NCI-H2171 (cell line): ENCODE measurements around the gene REV3L.
"Not testable (repeated sequence)": the region's sequence is repeated elsewhere in the genome, so short reads cannot be mapped to it uniquely, and the experiment has no call there.

Experiments used
- DNase-seq: peaks from one replicate; lab custom pipeline; 2025; lab: John Stamatoyannopoulos, UW

The REV3L gene

DNA sequence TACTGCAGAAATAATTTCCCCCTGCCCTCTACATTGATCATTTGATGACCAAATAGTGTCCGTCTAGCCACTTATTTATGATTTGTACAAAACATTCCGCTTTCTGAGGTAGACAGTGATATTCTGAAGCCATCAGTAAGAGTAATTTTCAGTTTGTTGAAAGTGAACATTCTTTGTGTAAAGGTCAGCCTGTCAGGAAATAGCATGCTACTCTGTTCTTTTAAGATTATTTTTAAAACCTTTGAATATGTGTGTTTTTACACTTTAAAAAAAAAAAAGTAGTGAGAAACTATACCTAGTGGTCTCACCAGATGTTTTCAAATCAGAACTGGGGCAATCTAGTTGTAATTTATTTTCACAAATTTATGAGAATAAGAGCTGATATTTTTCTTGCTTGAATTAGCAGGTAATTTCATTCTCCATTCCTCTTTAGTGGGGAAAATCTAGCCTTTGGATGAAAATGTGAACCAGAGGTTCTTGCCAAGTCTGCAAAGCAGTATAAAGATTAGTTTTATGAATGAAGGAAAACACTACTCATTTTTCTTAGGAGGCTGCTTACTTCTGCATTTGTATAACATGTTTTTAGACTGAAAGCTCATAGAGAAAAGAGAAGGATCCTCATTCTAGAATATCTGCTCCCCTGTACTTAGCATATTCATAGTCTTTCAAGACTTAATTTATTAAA, 12.1 kb upstream of the REV3L start:
- no peak for DNase-seq

DNA sequence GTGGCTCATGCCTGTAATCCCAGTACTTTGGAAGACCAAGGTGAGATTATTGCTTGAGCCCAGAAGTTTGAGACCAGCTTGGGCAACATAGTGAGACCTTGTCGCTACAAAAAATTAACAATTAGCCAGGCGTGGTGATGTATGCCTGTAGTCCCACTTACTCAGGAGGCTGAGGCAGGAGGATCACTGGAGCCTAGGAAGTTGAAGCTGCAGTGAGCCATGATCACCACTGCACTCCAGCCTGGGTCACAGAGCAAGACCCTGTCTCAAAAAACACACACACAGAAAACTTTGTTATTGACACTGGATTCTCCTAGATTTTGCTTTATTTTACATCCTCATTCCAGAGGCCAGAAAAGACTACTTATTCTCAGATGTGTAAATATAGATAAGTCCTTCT, 9.5 kb upstream of the REV3L start:
- no peak for DNase-seq

GRCh38 chr6:111490067-111490466, 7.0 kb upstream of the REV3L start:
- no peak for DNase-seq

- DNase-seq: no peak
Observed at GRCh38 chr6:111487661-111488060, 4.6 kb upstream of the REV3L start.

DNA sequence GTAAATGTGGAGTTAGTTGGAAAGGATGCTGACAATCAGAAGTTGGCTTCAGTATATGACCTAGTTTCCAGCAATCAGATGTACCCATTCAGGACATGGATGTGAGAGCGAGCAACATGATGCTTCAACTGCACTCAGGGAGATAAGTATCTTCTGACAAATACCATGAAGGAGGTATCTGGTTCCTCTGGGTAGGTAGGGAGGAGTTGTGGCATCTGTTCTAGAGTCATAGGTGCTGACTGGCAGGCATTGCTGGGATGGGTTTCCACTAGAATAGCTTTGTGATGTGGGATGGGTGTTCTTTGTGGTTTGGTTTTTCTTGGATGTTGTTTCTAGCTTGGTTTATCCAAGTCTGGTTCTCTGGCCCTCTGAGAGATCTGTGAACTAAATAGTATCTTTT, 3.9 kb upstream of the REV3L start:
- DNase-seq: no peak

GRCh38 chr6:111486475-111486874, 3.5 kb upstream of the REV3L start:
- no peak for DNase-seq

DNA sequence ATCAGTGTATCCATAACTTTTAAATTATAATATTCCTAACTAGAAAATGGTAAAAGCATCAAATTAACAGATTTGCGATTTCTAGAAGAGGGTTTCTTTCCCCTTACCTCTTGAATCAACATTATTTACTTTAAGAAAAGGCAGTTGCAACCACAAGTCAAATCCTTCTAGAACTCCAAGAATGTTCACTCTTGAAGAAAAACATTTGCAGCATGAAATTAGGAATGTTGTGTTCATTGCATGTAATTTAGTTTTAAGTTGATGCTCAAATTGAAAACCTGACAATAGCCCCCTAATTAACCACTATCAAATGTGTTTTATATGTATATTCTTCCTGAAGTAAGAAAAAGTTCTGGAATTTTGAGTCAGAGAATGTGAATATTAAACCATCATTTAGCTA, 2.3 kb upstream of the REV3L start:
- DNase-seq: no peak

- DNase-seq: no peak
Observed at GRCh38 chr6:111484633-111484930, 1.6 kb upstream of the REV3L start.

- DNase-seq: peak; percentile 91
Observed at GRCh38 chr6:111483736-111484632, 966 bp upstream of the REV3L start.

GRCh38 chr6:111482188-111482958, 645 bp downstream of the REV3L start:
- peak; percentile 33 for DNase-seq

GRCh38 chr6:111481836-111482187, 1.2 kb downstream of the REV3L start:
- no peak for DNase-seq

GRCh38 chr6:111480988-111481822, 1.8 kb downstream of the REV3L start:
- DNase-seq: no peak

GRCh38 chr6:111478749-111479148, 4.3 kb downstream of the REV3L start:
- no peak for DNase-seq

- no peak for DNase-seq
Observed at GRCh38 chr6:111478064-111478476, 4.9 kb downstream of the REV3L start.

GRCh38 chr6:111477481-111477938, 5.5 kb downstream of the REV3L start:
- DNase-seq: no peak

- DNase-seq: not testable (repeated sequence)
Observed at GRCh38 chr6:111476061-111476460, 7.0 kb downstream of the REV3L start.

- DNase-seq: no peak
Observed at GRCh38 chr6:111474771-111475170, 8.2 kb downstream of the REV3L start.

DNA sequence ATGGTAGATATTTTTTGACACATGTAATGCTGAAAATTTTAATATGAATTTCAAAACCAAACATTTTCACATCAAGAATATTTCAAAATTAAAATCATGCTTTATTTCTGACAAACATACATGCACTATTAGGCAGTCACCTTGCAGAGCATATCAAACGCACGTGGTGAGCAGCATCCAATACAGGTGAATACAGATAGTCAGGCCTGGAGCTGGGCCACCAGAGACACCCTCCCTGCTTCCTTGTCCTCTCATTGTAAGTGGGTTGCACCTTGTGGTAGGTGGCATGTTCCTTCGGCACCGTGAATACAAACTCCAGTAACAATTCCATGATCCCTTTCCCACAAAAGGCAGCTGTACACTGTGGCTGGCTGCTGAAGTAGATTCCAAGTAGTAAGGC, 8.9 kb downstream of the REV3L start:
- DNase-seq: no peak

- no peak for DNase-seq
Observed at GRCh38 chr6:111472933-111473435, 10.0 kb downstream of the REV3L start.

DNA sequence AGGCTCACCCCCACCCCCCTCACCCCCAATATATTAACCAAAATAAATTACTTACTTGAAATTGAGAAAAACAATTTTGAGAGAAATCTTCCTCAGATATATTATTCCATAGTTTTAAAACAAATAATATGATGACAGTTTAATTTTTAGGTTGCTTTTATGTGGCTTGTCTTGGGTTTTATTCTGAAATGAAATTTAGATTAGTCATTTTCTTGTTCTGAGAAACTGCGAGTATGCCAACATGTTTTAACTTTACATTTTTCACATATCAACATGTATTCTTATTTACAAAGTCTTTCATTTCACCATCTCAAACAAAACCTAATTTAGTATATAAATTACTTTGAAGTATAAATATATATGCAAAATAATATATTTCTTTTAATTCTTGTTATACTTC, 11.1 kb downstream of the REV3L start:
- DNase-seq: no peak

- no peak for DNase-seq
Observed at GRCh38 chr6:111471533-111471932, 11.5 kb downstream of the REV3L start.

DNA sequence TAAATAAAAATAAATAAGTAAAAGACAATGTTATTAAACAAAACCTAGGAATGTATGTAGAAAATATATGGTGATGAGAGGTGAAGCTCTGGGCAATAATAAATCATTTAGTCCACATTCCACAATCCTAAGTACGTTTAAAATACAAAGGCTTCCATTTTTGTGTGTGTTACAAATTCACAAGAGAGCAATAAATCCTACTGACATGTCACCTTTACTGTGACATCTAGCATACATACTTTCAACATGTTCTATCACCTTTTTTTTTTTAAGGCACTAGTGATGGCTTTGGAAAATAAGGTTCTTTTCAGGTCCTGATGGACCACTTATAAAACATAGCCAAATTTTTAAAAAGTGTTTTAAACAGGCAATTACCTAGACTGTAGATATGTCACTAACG, 12.0 kb downstream of the REV3L start:
- no peak for DNase-seq
